GM12891 (cell line): ENCODE data around the gene TREX2.

Experiments
- POLR2A ChIP-seq: IDR thresholded peaks from 2 replicates; pipeline ENCODE4 v1.6.1; 2011; ENCODE audit warnings: low read depth, low read length, control low read depth
- POLR2AphosphoS5 ChIP-seq: IDR thresholded peaks from 2 replicates; pipeline ENCODE4 v1.6.1; 2011; ENCODE audit warnings: low read depth, low read length, control low read depth
- POU2F2 ChIP-seq: IDR thresholded peaks from 2 replicates; pipeline ENCODE4 v1.6.1; 2011; ENCODE audit warnings: low read depth, mild to moderate bottlenecking, control low read depth, low read length, moderate library complexity
- SPI1 ChIP-seq: IDR thresholded peaks from 2 replicates; pipeline ENCODE4 v1.6.1; 2011; ENCODE audit warnings: low read depth, low read length, control low read depth

DNA sequence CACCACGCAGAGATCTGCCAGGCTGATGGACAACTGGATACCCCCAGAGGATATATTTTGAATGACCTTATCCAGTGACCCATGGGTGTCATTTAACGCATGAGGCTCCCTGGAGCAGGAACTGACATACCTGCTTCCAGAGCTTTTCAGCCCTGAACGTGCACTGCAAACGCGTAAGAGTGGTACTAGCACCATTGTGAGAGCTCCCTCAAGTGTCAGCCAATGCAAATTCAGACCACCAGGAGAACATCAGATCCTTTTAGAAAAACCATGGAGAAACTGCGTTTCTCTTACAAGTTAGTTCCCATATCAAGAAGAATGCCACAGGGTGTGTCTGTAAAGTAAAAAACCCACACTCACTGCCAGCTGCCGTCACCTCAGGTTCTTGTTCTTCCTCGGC, 7.3 kb downstream of the TREX2 start:
- TF ChIP-seq POLR2A (no peak), POLR2AphosphoS5 (no peak), SPI1 (no peak), POU2F2 (no peak)
